Adrenal gland (tissue), 5 donors: ENCODE results near the gene MRPL18.

ENCODE experiments used
- POLR2A ChIP-seq, 2 donors: fragments of 450-650 bp; IDR thresholded peaks; one replicate each; pipeline ENCODE4 v1.6.1; 2017; ENCODE audit warnings: antibody characterized with exemption in 2 of 2, mild to moderate bottlenecking in 2 of 2, moderate library complexity in 1 of 2
- TF ChIP-seq, protein P1 (sequence below), 6 experiments: fragments of 450-650 bp in 4 of 6; fragments of 200-600 bp in 2 of 6; sonication (generic) in 1 of 6; IDR thresholded peaks; 1 replicate in 5 of 6; 2 replicates in 1 of 6; pipeline versions ENCODE4 v1.5.1 to v1.8.0; 2016 to 2021; ENCODE audit warnings: antibody characterized with exemption in 6 of 6, mild to moderate bottlenecking in 2 of 6, moderate library complexity in 1 of 6
- donor health status: DM: no; HTN: no; CAD: no.

DNA sequence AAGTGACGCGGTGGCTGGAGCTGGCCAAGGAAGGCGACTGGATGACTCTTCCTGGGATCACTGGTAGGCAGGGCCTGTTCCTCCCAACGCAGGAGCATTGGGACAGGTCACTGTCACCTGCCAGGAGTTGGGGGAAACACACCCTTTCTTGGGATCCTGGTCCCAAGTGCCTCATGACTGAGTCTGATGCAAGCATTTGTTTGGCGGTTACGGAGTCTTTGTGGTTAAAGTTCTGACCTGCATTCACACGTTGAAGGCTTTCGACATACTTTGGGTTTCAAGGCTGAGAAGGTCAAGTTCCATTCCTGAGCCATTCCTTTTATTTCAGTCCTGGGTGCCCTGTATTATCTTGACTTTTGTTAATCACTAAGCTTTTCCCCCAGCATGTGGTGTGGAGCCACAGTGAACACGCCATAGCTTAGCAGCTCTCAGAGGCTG, 15.8 kb downstream of the MRPL18 start:
- TF ChIP-seq POLR2A (IDR thresholded peaks at IDR 0.05), result no peak
- TF ChIP-seq, protein P1, sequence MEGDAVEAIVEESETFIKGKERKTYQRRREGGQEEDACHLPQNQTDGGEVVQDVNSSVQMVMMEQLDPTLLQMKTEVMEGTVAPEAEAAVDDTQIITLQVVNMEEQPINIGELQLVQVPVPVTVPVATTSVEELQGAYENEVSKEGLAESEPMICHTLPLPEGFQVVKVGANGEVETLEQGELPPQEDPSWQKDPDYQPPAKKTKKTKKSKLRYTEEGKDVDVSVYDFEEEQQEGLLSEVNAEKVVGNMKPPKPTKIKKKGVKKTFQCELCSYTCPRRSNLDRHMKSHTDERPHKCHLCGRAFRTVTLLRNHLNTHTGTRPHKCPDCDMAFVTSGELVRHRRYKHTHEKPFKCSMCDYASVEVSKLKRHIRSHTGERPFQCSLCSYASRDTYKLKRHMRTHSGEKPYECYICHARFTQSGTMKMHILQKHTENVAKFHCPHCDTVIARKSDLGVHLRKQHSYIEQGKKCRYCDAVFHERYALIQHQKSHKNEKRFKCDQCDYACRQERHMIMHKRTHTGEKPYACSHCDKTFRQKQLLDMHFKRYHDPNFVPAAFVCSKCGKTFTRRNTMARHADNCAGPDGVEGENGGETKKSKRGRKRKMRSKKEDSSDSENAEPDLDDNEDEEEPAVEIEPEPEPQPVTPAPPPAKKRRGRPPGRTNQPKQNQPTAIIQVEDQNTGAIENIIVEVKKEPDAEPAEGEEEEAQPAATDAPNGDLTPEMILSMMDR (IDR thresholded peaks at IDR 0.05), result no peak
